HCT116 (cell line): ENCODE data around the gene SEMA6A. TPM values are rescaled to one million over a fixed set of nuclear protein-coding genes. Genes with fewer than 3 reads are reported as not detected.

ENCODE experiments used
- ATAC-seq: fragments of 200-7000 bp; cut with Tn5 transposase; 2 replicates; pipeline ENCODE4 v1.9.1; 2020; ENCODE audit warnings: mild to moderate bottlenecking, moderate library complexity
- BruUV-seq: library from RNA; stranded (reverse); fragments of 400-500 nt; replicated peaks from 2 replicates; lab custom pipeline; 2021; lab: Mats Ljungman, UMichigan
- CTCF ChIA-PET: fragments of 300-600 bp; sonication (Branson Sonifier 250); formaldehyde crosslinking; loops from one replicate; lab custom pipeline; 2021; ENCODE audit warnings: antibody characterized with exemption; lab: Charles Lee
- POLR2A ChIA-PET: fragments of 300-600, 350-600 bp; sonication (Branson Sonifier 250); formaldehyde crosslinking; loops from one replicate; lab custom pipeline; 2021; ENCODE audit warnings: antibody characterized with exemption; lab: Charles Lee
- RAD21 ChIA-PET, 2 experiments: fragments of 300-600 bp; sonication (Branson Sonifier 250); formaldehyde crosslinking; loops; one replicate each; lab custom pipeline; 2023; ENCODE audit warnings: low total read pairs in 2 of 2; ENCODE audit not compliant: uncharacterized antibody in 2 of 2, unreplicated experiment in 2 of 2, low non-redundant PET in 1 of 2; lab: Charles Lee
- DNase-seq: peaks from one replicate; pipeline ENCODE4 v3.0.0-alpha.2; 2010; ENCODE audit warnings: low read depth, low spot score
- H2AFZ ChIP-seq: fragments of 200-600 bp; shearing (Covaris generic), sonication (generic); 2 replicates; pipeline ENCODE4 v1.6.1; 2017; ENCODE audit warnings: low read depth, mixed run types, mixed read lengths, antibody characterized with exemption, low read length; ENCODE audit not compliant: poor library complexity, severe bottlenecking
- H3K27ac ChIP-seq: 2 replicates; pipeline ENCODE4 v1.5.1; 2012; ENCODE audit warnings: low read depth, low read length
- H3K27me3 ChIP-seq: fragments of 200-600 bp; sonication (generic); 2 replicates; pipeline ENCODE4 v1.6.1; 2016; ENCODE audit warnings: mixed run types, low read length, mixed read lengths; ENCODE audit not compliant: insufficient read depth
- H3K36me3 ChIP-seq, 2 experiments: fragments of 200-500 bp in 1 of 2; fragments of 200-600 bp in 1 of 2; sonication (Bioruptor generic) in 1 of 2; sonication (generic) in 1 of 2; 2 replicates each; pipeline versions ENCODE4 v1.5.1 to v1.6.1; 2014 to 2016; ENCODE audit warnings: low read length in 2 of 2, inconsistent platforms in 1 of 2, mixed read lengths in 1 of 2, mixed run types in 1 of 2; ENCODE audit not compliant: insufficient read depth in 2 of 2, control insufficient read depth in 1 of 2
- H3K4me1 ChIP-seq, 2 experiments: fragments of 200-600 bp in 1 of 2; sonication (generic) in 1 of 2; 2 replicates each; pipeline versions ENCODE4 v1.5.1 to v1.6.1; 2012 to 2017; ENCODE audit warnings: low read length in 2 of 2, inconsistent platforms in 1 of 2, mild to moderate bottlenecking in 1 of 2, mixed read lengths in 1 of 2, mixed run types in 1 of 2, moderate library complexity in 1 of 2; ENCODE audit not compliant: insufficient read depth in 2 of 2, control insufficient read depth in 1 of 2
- H3K4me2 ChIP-seq: fragments of 200-600 bp; sonication (generic); 2 replicates; pipeline ENCODE4 v1.6.1; 2017; ENCODE audit warnings: mixed run types, low read length, mixed read lengths
- H3K4me3 ChIP-seq, 2 experiments: fragments of 200-600 bp in 1 of 2; sonication (generic) in 1 of 2; replicated peaks in 1 of 2; 2 replicates each; pipeline ENCODE4 v1.5.1; 2011 to 2016; ENCODE audit warnings: low read length in 2 of 2, control low read depth in 1 of 2, low read depth in 1 of 2, mild to moderate bottlenecking in 1 of 2, mixed read lengths in 1 of 2, mixed run types in 1 of 2
- H3K79me2 ChIP-seq: fragments of 200-600 bp; sonication (generic); 2 replicates; pipeline ENCODE4 v1.6.1; 2017; ENCODE audit warnings: mild to moderate bottlenecking, mixed run types, low read length, moderate library complexity, mixed read lengths; ENCODE audit not compliant: insufficient read depth
- H3K9ac ChIP-seq: fragments of 200-600 bp; sonication (generic); 2 replicates; pipeline ENCODE4 v1.6.1; 2016; ENCODE audit warnings: low read length, mixed read lengths
- H3K9me2 ChIP-seq: fragments of 200-600 bp; sonication (generic), shearing (Covaris generic); 2 replicates; pipeline ENCODE4 v1.6.1; 2017; ENCODE audit warnings: mixed run types, mild to moderate bottlenecking, moderate library complexity; ENCODE audit not compliant: insufficient read depth
- H3K9me3 ChIP-seq, 2 experiments: fragments of 200-500 bp in 1 of 2; fragments of 200-600 bp in 1 of 2; sonication (Bioruptor generic) in 1 of 2; sonication (generic) in 1 of 2; 2 replicates each; pipeline ENCODE4 v1.6.1; 2014 to 2017; ENCODE audit warnings: low read length in 2 of 2, mixed read lengths in 2 of 2, inconsistent platforms in 1 of 2, low read depth in 1 of 2, mild to moderate bottlenecking in 1 of 2, mixed run types in 1 of 2, moderate library complexity in 1 of 2; ENCODE audit not compliant: control insufficient read depth in 1 of 2, insufficient read depth in 1 of 2
- H4K20me1 ChIP-seq: fragments of 200-600 bp; sonication (generic), shearing (Covaris generic); 2 replicates; pipeline ENCODE4 v1.6.1; 2017; ENCODE audit warnings: mixed run types, mild to moderate bottlenecking, moderate library complexity; ENCODE audit not compliant: insufficient read depth
- CEBPB ChIP-seq: IDR thresholded peaks from 2 replicates; pipeline ENCODE4 v1.6.1; 2012; ENCODE audit warnings: low read depth
- ELF1 ChIP-seq: IDR thresholded peaks from 2 replicates; pipeline ENCODE4 v1.6.1; 2012; ENCODE audit warnings: low read depth, borderline replicate concordance
- EZH2phosphoT487 ChIP-seq: fragments of 200-600 bp; IDR thresholded peaks from 2 replicates; pipeline ENCODE4 v1.6.1; 2018; ENCODE audit warnings: antibody characterized with exemption, borderline replicate concordance
- FOSL1 ChIP-seq: IDR thresholded peaks from 2 replicates; pipeline ENCODE4 v1.6.1; 2012; ENCODE audit warnings: low read depth
- MAX ChIP-seq: IDR thresholded peaks from 2 replicates; pipeline ENCODE4 v1.6.1; 2012
- RAD21 ChIP-seq: IDR thresholded peaks from 2 replicates; pipeline ENCODE4 v1.6.1; 2012; ENCODE audit warnings: low read depth, mild to moderate bottlenecking
- SIN3A ChIP-seq: IDR thresholded peaks from 2 replicates; pipeline ENCODE4 v1.6.1; 2012; ENCODE audit warnings: low read depth
- YY1 ChIP-seq: IDR thresholded peaks from 2 replicates; pipeline ENCODE4 v1.6.1; 2011; ENCODE audit warnings: low read length, low read depth, moderate library complexity, mild to moderate bottlenecking; ENCODE audit not compliant: insufficient replicate concordance; ENCODE audit errors: extremely low read depth
- ZFX ChIP-seq: fragments of 450-650 bp; IDR thresholded peaks from 2 replicates; pipeline ENCODE4 v1.6.1; 2017
- ZNF274 ChIP-seq: fragments of 200-500 bp; sonication (Bioruptor generic); IDR thresholded peaks from 2 replicates; pipeline ENCODE4 v1.6.1; 2014; ENCODE audit warnings: mild to moderate bottlenecking, low read depth, low read length, inconsistent platforms
- intact Hi-C: fragments of 100-400 bp; cut with micrococcal nuclease; formaldehyde crosslinking; loops from 2 replicates; pipeline ENCODE4 v1.10.0; 2022
- total RNA-seq: library from RNA; stranded (reverse); gene quantifications from one replicate; pipeline ENCODE4 v1.2.1, GENCODE V29; 2021; ENCODE audit not compliant: unreplicated experiment
- TF ChIP-seq, protein P1 (sequence below), 3 experiments: fragments of 200-600 bp in 1 of 3; sonication (generic) in 1 of 3; IDR thresholded peaks in 2 of 3; conservative IDR thresholded peaks in 1 of 3; 2 replicates each; pipeline ENCODE4 v1.5.1; 2012 to 2017; ENCODE audit warnings: low read depth in 2 of 3, low read length in 2 of 3, antibody characterized with exemption in 1 of 3, borderline replicate concordance in 1 of 3, control low read depth in 1 of 3, mild to moderate bottlenecking in 1 of 3, mixed read lengths in 1 of 3, mixed run types in 1 of 3, moderate library complexity in 1 of 3; ENCODE audit not compliant: insufficient read depth in 1 of 3
- TF ChIP-seq, protein P2 (sequence below): IDR thresholded peaks from 2 replicates; pipeline ENCODE4 v1.6.1; 2012

Gene SEMA6A
- total RNA-seq, 1 experiment from 2014 or later = 6.7 TPM

GRCh38 chr5:116454417-116454927, 120.2 kb downstream of the SEMA6A start:
- ChIA-PET RAD21 (no interaction called here), POLR2A (no interaction called here), CTCF (no interaction called here)
- H4K20me1 ChIP-seq = no peaks in the 10 kb centered on the region
- no peaks in the 10 kb centered on the region for H3K27me3 ChIP-seq
- BruUV-seq = no TSS peak
- no peak overlapping the region for H3K27ac ChIP-seq
- TF ChIP-seq, protein P1, sequence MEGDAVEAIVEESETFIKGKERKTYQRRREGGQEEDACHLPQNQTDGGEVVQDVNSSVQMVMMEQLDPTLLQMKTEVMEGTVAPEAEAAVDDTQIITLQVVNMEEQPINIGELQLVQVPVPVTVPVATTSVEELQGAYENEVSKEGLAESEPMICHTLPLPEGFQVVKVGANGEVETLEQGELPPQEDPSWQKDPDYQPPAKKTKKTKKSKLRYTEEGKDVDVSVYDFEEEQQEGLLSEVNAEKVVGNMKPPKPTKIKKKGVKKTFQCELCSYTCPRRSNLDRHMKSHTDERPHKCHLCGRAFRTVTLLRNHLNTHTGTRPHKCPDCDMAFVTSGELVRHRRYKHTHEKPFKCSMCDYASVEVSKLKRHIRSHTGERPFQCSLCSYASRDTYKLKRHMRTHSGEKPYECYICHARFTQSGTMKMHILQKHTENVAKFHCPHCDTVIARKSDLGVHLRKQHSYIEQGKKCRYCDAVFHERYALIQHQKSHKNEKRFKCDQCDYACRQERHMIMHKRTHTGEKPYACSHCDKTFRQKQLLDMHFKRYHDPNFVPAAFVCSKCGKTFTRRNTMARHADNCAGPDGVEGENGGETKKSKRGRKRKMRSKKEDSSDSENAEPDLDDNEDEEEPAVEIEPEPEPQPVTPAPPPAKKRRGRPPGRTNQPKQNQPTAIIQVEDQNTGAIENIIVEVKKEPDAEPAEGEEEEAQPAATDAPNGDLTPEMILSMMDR (IDR thresholded peaks at IDR 0.05 in 2 of 3, conservative IDR thresholded peaks at IDR 0.05 in 1 of 3; ENCODE audit: borderline replicate concordance in 1 of 3, insufficient read depth in 1 of 3, low read depth in 2 of 3, low read length in 2 of 3) = no peak
- TF ChIP-seq, protein P2, sequence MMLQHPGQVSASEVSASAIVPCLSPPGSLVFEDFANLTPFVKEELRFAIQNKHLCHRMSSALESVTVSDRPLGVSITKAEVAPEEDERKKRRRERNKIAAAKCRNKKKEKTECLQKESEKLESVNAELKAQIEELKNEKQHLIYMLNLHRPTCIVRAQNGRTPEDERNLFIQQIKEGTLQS = no peak
- TF ChIP-seq EZH2phosphoT487 (no peak), MAX (no peak), SIN3A (no peak), FOSL1 (no peak), RAD21 (no peak), CEBPB (no peak), YY1 (no peak), ZNF274 (no peak), ZFX (no peak), ELF1 (no peak)
- H2AFZ ChIP-seq = no peak overlapping the region
- H3K9ac ChIP-seq = no peak overlapping the region
- intact Hi-C loops = no loop called here
- DNase-seq (no peak), ATAC-seq (no peak)
- no peaks in the 10 kb centered on the region for H3K79me2 ChIP-seq
- no peaks in the 10 kb centered on the region for H3K9me2 ChIP-seq
- no peaks in the 10 kb centered on the region for H3K4me1 ChIP-seq
- H3K36me3 ChIP-seq = no peaks in the 10 kb centered on the region
- H3K4me3 ChIP-seq = no peak overlapping the region
- no peaks in the 10 kb centered on the region for H3K9me3 ChIP-seq
- H3K4me2 ChIP-seq = no peak overlapping the region
